HTR-8/SVneo (cell line): ENCODE results near the gene SYT14.
"Not testable (repeated sequence)": the region's sequence is repeated elsewhere in the genome, so short reads cannot be mapped to it uniquely, and the experiment has no call there.

Experiments
- DNase-seq: peaks from one replicate; pipeline ENCODE4 v3.0.0; 2011; ENCODE audit warnings: low spot score, mixed read lengths; ENCODE audit not compliant: insufficient read length
- FAIRE-seq: peaks from 2 replicates; lab custom pipeline; 2011; peaks lifted over from hg19 to GRCh38; lab: Jason Lieb, UNC

Gene SYT14

DNA sequence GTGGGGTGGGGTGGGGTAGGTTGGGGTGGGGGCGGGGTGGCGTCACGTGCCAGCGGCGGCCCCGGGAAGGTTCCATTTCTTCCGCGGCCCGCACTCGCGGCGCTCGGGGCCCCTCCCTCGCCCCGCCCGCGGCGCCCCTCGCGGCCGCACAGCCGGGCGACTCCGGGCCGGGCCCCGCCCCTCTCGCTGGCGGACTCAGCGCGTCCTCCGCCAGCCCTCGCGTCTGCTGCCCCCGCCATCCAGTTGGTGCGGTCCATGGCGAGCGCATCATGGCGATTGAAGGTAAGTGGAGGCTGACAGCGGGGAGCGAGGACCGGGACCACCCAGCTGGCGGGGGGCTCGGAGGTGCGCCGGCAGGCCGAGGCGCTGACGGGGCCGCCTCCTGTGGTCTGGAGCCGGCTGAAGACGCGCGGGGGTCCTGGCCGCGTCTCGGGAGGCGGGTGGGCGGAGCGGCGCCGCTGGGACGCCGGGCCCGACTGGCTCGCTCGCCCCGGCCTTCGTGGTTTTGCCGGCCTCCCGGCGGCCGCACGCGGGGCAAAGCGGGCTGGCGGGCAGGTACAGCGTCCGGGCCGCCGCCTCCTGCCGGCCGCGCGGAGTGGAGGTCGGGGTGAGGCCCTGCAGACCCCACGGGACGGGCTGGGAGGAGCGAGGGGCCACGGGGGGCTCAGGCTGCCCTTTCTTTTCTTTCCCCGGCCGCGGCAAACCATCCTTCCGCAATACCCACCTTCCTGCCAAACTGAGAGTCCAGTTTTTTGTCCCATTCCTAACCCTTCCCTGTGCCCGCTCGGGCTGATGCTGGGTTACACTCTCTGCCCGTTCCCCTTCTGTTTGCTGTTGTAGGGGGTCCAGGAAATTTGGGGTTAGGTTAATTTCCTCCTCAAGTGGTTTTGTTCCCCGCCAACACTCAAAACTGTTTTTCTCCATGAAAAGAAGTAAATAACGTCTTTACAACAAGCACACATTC is at the start of gene SYT14:
Gene SYT14 (plus strand): TSS at position 222 of the 964 bp plus-strand sequence. CDS start 48 bp downstream, at position 270.
- no peak for FAIRE-seq
- peak; percentile 61 for DNase-seq

DNA sequence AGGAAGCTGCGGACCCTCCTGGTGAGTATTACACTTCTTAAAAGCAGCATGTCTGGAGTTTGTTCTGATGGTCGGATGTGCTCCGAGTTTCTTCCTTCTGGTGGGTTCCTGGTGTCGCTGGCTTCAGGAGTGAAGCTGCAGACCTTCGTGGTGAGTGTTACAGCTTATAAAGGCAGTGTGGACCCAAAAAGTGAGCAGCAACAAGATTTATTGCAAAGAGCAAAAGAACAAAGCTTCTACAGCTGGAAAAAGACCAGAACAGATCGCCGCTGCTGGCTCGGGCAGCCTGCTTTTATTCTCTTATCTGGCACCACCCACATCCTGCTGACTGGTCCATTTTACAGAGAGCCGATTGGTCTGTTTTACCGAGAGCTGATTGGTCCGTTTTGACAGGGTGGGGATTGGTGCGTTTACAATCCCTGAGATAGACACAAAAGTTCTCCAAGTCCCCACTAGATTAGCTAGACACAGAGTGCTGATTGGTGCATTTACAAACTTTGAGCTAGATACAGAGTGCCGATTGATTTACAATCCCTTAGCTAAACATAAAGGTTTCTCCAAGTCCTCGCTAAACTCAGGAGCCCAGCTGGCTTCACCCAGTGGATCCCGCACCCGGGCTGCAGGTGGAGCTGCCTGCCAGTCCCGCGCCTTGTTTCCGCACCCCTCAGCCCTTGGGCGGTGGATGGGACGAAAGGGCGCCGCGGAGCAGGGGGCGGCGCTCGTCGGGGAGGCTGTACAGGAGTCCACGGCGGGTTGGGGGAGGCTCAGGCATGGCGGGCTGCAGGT is 49.5 kb upstream of the SYT14 start:
- not testable (repeated sequence) for DNase-seq, FAIRE-seq

DNA sequence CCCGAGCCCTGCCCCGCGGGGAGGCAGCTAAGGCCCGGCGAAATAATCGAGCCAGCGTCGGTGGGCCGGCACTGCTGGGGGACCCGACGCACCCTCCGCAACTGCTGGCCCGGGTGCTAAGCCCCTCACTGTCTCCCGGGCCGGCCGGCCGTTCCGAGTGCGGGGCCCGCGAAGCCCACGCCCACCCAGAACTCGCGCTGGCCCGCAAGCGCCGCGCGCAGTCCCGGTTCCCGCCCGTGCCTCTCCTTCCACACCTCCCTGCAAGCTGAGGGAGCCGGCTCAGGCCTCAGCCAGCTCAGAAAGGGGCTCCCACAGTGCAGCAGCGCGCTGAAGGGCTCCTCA is 49.0 kb upstream of the SYT14 start:
- FAIRE-seq (no peak), DNase-seq (no peak)

DNA sequence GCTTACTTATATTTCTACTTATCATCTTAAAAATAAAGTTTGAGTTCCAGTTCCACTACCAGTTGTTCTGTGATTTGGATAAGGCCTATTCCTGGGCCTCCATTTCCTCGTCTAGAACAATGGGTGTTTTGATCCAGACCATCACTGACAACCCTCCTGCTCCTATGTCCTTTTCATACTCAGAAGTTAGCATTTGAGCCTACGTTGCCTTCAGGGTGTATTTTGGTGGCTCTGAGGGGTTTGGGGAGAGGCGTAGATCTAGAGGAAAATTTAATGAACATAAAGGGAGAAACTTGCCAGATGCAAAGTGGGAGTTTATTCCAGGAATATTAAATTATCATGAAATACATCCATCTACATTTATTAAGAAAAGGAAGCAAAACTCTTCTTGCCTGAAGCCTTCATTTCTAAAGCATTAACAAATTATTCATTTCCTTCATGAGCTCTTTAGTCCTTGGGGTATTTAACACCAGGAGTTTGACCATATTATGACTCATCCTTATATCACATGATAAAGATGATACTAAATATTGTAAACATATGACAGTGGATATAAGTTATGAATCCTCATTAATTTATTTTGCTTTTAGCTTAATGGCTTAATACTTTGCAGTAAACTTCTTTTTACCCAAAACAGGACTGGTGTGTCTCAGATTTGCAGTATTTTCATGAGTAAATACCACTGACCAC is 47.2 kb upstream of the SYT14 start:
- DNase-seq: no peak
- no peak for FAIRE-seq

DNA sequence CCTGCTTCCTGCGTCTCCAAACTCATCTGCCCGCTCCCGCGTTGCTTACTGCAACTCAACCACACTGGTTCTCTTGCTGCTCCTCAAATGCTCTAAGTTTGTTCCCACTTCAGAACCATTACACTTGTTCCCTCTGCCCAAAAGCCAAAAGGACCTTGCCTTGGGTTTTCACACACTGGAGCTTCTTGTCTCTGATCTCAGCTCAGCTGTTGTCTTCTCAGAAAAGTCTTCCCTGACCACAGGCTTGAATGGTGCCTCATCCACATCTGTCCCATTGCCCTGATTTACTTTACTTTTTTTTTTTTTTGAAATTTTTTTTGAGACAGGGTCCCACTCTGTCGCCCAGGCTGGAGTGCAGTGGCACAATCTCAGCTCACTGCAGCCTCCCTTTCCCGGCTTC is 44.3 kb upstream of the SYT14 start:
- FAIRE-seq: no peak

DNA sequence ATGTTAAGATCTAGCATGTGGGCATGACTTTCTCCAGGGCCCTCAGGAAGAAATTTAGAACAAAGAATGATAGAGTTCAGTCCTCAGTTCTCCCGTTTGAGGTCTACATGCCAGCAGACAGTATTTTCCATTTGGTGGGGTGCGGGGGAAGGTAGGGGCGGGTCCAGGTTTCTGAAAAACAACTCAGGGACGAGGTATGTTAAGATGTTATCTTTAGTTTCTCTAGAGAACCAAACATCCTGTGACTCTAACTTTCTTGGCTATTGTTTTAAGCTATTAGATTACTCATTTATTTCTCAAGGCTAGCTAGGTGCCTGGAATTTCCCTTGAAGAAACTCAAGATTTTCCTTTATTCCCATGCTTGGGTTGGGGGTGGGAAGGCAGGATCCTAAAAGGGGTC is 42.3 kb upstream of the SYT14 start:
- FAIRE-seq (no peak), DNase-seq (no peak)

More for the DNA sequence above, 44.3 kb upstream of the SYT14 start:
- DNase-seq: no peak

DNA sequence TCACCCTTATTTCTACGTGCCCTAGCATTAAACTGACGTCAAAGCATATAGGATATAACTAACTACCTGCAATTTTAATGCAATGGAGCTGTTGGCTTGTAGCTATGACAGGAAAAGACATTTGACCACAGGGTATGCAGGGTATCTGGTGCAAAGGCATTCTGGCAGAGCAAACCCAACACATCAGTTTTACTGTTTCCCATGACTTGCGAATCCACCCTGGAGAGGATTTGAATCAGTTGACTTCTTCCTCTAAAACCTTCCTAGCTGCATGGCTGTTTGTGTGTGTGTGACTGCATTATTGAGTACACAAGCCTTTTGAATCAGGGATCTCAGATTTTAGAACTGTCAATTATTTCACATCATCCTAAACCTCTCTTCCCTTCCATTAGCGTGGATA is 41.7 kb upstream of the SYT14 start:
- FAIRE-seq (no peak), DNase-seq (no peak)

DNA sequence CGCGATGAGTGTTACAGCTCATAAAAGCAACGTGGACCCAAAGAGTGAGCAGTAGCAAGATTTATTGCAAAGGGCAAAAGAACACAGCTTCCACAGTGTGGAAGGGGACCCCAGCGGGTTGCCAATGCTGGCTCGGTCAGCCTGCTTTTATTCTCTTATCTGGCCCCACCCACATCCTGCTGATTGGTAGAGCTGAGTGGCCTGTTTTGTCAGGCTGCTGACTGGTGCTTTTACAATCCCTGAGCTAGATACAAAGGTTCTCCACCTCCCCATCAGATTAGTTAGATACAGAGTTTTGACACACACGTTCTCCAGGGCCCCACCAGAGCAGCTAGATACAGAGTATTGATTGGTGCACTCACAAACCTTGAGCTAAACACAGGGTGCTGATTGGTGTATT is 39.7 kb upstream of the SYT14 start:
- not testable (repeated sequence) for FAIRE-seq, DNase-seq

DNA sequence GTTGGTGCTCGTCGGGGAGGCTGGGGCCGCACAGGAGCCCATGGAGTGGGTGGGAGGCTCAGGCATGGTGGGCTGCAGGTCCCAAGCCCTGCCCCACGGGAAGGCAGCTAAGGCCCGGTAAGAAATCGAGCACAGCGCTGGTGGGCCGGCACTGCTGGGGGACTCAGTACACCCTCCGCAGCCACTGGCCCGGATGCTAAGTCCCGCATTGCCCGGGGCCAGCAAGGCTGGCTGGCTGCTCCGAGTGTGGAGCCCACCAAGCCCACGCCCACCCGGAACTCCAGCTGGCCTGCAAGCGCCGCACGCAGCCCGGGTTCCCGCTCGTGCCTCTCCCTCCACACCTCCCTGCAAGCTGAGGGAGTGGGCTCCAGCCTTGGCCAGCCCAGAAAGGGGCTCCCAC is 39.2 kb upstream of the SYT14 start:
- FAIRE-seq, DNase-seq: not testable (repeated sequence)

DNA sequence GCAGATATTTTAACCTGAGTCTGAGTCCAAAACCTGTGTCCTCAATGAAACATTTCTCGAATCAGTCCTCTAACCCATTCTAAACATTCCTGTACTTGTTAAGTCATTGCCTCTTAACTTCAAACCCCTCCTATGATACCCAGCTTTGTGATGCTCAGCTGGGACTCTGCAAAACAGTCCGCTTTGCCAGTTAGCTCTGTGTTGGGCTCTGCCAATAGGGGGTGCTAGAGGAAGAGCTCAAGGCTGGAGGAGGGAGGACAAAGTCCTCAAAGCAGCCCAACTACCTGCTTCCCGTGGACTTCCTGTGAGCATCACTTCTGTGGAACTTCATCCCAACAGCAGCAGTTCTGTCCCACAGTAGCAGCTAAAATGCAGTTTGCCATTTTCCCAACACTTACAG is 38.1 kb upstream of the SYT14 start:
- FAIRE-seq: no peak
- DNase-seq: no peak

DNA sequence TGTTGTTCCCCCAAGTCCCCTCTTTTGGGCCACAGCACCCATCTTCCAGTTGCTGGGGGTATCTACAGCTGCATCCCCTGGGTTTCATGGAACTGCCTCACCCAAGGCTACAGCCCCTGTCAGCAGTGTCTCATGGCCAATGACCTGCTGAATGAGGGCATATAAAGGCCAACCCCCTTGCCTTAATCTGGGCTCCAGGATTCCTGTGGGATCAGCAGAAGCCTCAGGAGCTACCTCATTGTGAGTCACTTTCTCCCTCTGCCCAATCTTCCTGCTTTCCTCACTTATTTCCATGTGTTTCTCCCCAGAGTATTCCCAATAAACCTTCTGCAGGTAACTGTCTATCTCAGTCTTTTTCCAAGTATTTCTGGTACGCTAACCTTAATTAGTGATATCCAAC is 37.3 kb upstream of the SYT14 start:
- no peak for FAIRE-seq
- peak; percentile 51 for DNase-seq

DNA sequence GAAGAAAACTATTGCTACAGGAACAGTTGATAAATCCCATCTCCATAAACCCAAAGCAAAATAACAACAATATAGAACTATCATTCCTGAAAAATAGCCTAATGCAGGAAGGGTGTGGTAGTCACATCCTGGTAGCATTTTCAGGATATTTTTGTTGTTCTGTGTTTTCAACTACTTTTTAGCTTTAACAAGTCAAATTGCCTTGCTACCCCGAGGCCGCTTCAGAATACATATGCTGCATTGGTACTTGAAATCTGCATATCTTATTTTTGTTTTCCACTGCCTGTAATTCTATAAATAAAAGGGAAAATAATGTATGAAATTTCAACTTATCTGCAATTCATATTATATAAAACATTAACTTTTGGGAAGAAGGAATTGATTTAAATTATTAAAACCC is 36.8 kb upstream of the SYT14 start:
- DNase-seq: no peak
- no peak for FAIRE-seq

DNA sequence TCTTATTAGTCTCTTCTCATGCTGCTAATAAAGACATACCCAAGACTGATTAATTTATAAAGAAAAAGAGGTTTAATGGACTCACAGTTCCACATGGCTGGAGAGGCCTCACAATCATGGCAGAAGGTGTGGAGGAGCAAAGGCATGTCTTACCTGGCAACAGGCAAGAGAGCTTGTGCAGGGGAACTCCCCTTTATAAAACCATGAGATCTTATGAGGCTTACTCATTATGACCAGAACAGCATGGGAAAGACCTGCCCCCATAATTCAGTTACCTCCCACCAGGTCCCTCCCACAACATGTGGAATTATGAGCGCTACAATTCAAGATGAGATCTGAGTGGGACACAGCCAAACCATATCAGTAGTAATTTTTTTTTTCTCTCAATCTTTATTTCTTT is 33.2 kb upstream of the SYT14 start:
- DNase-seq, FAIRE-seq: not testable (repeated sequence)

DNA sequence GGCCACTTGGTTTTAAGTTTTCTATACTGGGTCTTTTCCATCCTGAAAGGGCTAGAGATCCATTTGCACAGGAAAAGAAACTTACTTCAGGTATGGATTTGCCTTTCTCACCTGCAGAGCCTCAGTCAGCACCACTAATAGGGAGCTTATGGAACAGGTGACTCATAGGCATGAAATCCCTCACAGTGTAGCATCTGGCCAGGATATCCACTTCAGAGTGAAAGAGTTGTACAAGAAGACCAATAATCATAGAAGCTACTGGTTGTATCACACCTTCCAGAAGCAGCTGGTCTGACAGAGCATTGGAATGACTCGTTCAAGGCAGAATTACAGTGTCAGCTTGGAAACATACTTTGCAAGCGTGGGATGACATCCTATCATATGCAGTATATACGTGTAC is 26.3 kb upstream of the SYT14 start:
- DNase-seq (no peak), FAIRE-seq (no peak)

DNA sequence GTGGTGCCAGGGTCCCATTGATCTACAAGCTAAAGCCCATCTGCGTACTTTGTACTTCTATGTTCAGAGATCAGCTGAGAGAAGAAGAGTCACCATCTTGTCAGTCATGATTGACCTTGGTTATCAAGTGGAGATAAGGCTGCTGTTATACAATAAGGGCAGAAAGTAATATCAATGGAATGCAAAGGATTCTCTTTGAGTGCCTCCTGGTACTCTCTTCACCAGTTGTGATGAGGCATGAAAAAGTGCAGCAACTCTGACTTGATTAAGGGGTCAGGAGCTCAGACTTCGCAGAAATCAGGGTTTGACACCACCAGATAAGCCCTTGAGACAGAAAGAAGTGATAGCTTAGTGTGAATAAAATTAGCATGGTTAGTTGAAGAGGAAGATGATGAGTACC is 25.7 kb upstream of the SYT14 start:
- DNase-seq: no peak
- FAIRE-seq: no peak

DNA sequence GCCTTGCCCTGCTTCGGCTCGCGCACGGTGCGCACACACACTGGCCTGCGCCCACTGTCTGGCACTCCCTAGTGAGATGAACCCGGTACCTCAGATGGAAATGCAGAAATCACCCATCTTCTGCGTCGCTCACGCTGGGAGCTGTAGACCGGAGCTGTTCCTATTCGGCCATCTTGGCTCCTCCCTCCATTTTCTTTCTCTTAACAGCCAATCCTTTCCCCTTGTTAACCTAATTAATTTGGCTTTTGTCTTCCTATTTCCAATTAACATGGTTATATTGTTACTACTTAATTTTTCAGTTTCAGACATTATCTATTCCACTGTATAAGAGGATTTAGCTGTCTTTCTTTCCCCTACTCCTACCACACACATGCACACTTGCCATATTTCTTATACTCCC is 18.4 kb upstream of the SYT14 start:
- not testable (repeated sequence) for DNase-seq, FAIRE-seq

DNA sequence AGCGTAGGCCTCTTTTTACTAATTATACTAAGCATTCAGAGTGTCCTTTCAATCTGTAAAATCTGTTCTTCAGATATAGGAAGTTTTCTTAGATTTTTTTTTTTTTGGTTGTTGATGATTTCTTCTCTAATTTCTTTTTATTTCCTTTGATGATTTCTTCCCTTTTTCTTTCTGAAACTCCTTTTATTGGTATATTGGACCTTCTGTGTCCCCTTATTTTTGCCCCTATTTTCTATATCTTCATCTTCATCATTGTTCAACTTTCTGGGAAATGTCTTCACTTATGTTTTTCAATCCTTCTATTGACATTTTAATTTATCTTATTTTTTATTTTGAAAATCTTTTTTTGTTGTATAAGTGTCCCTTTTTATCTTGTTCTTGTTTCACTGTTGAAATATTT is 17.2 kb upstream of the SYT14 start:
- FAIRE-seq: no peak
- no peak for DNase-seq

DNA sequence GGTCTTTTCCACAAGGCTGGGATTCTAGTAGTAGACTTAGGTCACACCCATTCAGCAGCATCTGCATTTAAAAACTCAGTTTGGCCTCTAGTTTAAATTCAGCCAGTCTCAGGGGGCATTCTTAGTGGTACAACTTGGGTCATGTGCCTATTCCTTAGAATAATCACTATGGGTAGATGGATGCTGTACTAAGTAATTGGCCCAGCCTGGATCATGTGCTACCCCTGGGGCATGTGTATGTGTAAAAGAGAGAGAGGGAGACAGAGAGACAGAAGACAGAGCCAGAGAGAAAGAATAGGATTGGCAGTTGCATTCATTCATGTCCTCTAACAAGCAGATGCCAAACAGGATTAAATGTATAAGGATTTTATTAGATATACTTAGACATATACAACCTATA is 13.6 kb upstream of the SYT14 start:
- DNase-seq: no peak
- no peak for FAIRE-seq

DNA sequence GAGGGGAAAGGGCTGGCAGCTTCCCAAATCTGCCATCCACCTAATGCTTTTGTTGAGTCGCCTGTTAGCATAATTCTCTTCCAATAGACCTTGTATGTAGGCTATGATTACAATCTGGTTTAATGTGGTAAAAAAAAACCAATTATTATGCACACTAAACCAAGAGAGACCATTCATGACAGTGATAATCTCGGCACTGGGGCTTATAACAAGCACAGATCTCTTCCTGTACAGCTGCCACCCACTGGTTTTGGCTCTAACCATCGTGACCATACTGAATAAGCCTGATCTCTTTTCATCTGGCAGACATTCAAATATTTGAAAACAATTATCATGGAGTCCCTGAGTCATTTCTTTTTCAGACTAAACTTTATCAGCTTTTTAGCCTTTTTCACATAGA is 12.0 kb upstream of the SYT14 start:
- FAIRE-seq (no peak), DNase-seq (peak; percentile 29)

DNA sequence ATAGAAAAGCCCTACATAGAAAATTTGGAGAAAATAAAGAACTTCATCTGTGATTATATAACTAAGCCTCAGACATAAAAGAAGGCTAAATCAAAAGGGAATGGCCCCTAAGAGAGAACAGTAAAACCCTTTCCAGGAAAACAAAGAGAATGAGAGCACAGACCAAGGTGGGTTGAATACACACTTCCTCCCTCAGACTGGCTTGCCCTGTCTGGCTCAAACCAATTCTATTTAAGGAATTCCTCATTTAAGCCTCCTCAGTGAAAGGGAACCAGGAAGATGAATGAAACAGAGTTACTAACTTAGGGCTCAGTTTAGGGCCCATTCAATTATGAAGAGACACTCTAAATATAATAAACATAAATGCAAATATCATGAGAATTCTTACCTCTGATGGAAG is 10.6 kb upstream of the SYT14 start:
- no peak for FAIRE-seq
- no peak for DNase-seq

DNA sequence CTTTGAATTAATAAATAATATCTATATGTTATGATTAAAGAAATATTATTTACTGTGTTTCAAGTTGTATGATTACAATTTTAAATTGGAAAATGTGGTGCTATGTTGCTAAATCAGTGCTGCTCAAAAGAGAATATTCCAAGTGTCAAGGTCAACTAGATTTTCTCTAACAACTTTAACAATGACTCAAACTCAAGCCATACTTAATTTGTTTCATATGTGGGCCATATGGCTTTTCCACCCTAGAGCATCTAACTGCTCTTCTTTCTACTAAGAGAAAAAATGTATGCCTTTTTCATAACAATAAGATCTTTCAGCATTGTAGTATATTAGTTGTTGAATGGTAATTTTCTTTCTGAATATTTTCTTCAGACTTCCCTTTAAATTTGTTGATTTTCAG is 8.3 kb upstream of the SYT14 start:
- FAIRE-seq: no peak

More for the DNA sequence above, 8.3 kb upstream of the SYT14 start:
- DNase-seq: no peak
